Natural killer cell treated with Interleukin-12 subunit alpha and Interleukin-12 subunit beta and Interleukin-15 and Interleukin-18, amount 100 ng/mL, for 72 hours (primary cell): ENCODE measurements around the gene GCSH. TPM values are rescaled to one million over a fixed set of nuclear protein-coding genes. Genes with fewer than 3 reads are reported as not detected.

Experiments used
- ATAC-seq, 2 donors: fragments of 150-1000 bp; cut with Tn5 transposase in 1 of 2; sonication (Bioruptor Pico), chemical (Tn5 transposase) in 1 of 2; 2 replicates each; pipeline ENCODE4 v1.10.0; 2021
- DNase-seq: peaks from one replicate; pipeline ENCODE4 v3.0.0; 2022; ENCODE audit warnings: low spot score
- H3K27ac Mint-ChIP-seq, 2 donors: 1 replicate in 1 of 2; 2 replicates in 1 of 2; pipeline ENCODE4 v1.8.0; 2022; ENCODE audit warnings: mixed read lengths in 2 of 2, mild to moderate bottlenecking in 1 of 2, moderate library complexity in 1 of 2
- H3K27me3 Mint-ChIP-seq, 2 donors: 1 replicate in 1 of 2; 2 replicates in 1 of 2; pipeline ENCODE4 v1.8.0; 2022; ENCODE audit warnings: mixed read lengths in 2 of 2
- H3K36me3 Mint-ChIP-seq: one replicate; pipeline ENCODE4 v1.8.0; 2022; ENCODE audit warnings: mixed read lengths
- H3K4me1 Mint-ChIP-seq, 2 donors: 1 replicate in 1 of 2; 2 replicates in 1 of 2; pipeline ENCODE4 v1.8.0; 2022; ENCODE audit warnings: low read depth in 2 of 2, mixed read lengths in 2 of 2, mild to moderate bottlenecking in 1 of 2
- H3K4me3 Mint-ChIP-seq: one replicate; pipeline ENCODE4 v1.8.0; 2022; ENCODE audit warnings: mixed read lengths
- H3K9me3 Mint-ChIP-seq: 2 replicates; pipeline ENCODE4 v1.8.0; 2022; ENCODE audit warnings: mixed read lengths
- total RNA-seq, 2 donors: library from RNA; stranded (reverse); gene quantifications; one replicate each; pipeline ENCODE4 v1.2.3, GENCODE V29; 2022

Gene GCSH
- total RNA-seq, 2 donors from 2014 or later, result 10.6 to 38.7 TPM

DNA sequence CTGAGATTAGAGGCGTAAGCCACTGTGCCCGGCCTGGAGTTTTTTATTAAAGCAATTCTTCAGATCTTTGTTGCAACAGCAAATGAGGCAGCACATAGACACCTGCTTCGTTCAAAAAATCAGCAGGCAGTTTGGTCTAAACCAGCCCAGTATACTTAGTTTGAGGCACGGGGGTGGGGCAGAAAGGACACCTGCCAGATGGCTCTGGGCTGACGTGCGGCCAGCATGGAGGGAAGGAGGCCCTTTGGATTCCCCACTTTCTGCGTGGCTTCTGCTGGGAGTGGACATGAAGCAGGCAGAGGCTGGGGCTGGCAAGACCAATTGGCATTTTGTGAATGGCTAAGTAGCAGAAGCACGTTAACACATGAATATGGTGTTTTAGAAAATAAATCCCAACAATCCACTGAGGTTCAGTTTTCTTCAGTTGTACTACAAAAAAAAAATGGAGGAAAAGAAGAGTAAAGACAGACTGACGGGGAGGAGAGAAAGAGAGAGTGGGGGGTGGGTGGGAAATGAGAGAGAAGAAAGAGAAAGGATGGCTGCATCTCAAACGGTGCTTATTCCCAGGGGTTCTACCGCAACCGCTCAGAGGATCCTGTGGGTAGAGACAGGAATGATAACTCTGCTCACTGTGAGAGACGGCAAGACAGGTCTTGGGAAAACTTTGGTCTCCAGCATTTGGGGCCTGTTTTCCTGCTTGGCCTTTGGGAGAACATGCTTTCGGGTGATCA lies 35.5 kb downstream of the GCSH start:
- no peak overlapping the region for H3K4me3 Mint-ChIP-seq
- H3K27me3 Mint-ChIP-seq, result no peaks in the 10 kb centered on the region
- H3K27ac Mint-ChIP-seq, result no peak overlapping the region
- no peaks in the 10 kb centered on the region for H3K9me3 Mint-ChIP-seq
- no peaks in the 10 kb centered on the region for H3K4me1 Mint-ChIP-seq
- no peaks in the 10 kb centered on the region for H3K36me3 Mint-ChIP-seq
- ATAC-seq (no peak), DNase-seq (no peak)

DNA sequence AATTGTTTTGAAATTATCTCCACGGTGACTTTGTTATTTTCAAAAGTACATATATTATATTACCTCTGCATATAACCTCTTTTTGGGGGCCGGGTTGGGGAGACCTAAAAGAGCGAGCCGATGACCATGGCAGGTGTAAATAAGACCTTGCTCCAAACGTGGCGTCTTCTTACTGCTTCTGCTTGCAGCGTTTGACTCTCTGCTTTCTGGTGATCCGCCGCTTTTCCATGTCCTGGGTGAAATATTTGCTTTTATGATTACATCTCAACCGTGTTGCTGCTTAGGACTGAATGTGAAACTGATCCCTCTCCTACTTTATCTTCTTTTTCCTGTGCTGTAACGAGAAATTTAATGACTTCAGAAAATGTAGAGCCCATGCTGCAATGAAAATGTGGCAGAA lies 42.4 kb downstream of the GCSH start:
- Mint-ChIP-seq H3K4me1 (no peaks in the 10 kb centered on the region), H3K27me3 (peaks cover 0 to 5% of the 10 kb centered on the region in 2 donors)

DNA sequence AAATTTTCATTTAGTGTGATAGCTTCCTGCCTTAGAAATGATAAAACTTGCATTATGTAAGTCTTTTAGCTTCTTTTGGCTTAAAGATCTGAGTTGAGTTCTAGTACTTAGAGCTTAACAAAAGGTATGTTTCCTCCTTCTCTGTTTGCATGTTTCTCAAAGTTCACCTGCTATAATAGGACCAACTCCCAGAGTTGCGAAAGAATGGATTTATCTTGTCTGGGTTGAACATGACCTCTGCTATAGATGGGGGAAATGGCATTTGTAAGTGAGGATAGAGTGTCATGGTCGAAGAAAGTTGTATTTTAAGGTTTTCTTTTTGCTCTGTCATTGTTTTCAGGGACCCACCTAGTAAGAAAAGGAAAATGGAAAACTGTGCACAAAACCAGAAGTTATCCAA lies 53.4 kb downstream of the GCSH start:
- H3K27me3 Mint-ChIP-seq, result no peaks in the 10 kb centered on the region
- no peak overlapping the region for H3K4me3 Mint-ChIP-seq
- no peak overlapping the region for H3K27ac Mint-ChIP-seq
- no peaks in the 10 kb centered on the region for H3K9me3 Mint-ChIP-seq
- peaks cover 10 to 11% of the 10 kb centered on the region in 2 donors for H3K4me1 Mint-ChIP-seq
- no peak for ATAC-seq
- peaks cover 23% of the 10 kb centered on the region for H3K36me3 Mint-ChIP-seq
- DNase-seq, result no peak

More for the DNA sequence above, 42.4 kb downstream of the GCSH start:
- ATAC-seq, result no peak
- Mint-ChIP-seq H3K27ac (no peak overlapping the region), H3K9me3 (peaks cover 10% of the 10 kb centered on the region), H3K36me3 (peaks cover 16% of the 10 kb centered on the region), H3K4me3 (no peak overlapping the region)
- no peak for DNase-seq

DNA sequence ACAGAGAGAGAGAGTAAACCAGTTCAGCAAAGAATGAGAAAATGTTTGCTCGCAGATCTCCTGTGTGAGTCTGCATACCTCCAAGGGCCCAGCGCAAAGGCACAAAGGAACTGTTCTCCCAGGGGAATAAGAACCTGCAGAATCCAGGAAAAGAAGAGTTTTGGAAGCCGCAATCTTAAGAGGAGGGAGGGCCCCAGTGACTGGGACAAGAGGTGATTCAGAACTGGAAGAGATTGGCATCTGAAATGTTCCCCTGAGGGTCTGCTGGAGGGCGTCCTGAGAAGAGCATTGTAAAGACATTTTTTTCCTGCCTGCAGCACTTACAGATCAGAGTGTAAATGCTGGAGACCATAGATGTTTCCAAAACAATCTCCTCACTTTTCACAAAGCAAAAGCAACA lies 54.5 kb downstream of the GCSH start:
- DNase-seq (no peak), ATAC-seq (no peak)
- H3K36me3 Mint-ChIP-seq, result peaks cover 23% of the 10 kb centered on the region
- no peaks in the 10 kb centered on the region for H3K9me3 Mint-ChIP-seq
- no peaks in the 10 kb centered on the region for H3K27me3 Mint-ChIP-seq
- no peak overlapping the region for H3K4me3 Mint-ChIP-seq
- no peak overlapping the region for H3K27ac Mint-ChIP-seq
- H3K4me1 Mint-ChIP-seq, result peaks cover 20 to 21% of the 10 kb centered on the region in 2 donors

DNA sequence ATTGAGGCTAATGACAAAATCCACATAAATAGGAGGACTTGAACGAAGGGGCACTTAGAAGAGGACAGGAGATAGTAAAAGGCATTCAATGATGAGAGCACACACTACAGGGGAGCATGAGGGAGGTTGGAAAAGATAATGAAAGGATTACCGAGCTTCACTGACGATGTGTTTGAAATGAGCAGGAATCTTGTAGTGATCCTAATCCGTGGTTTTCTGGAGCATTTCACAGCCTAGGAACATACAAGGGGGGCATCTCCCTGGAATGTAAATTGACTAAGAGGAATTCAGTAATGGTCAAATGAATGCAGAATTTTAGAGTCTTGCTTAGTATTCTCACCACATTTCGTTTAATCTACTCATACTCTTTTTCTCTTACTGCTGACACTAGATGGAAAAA lies 55.4 kb downstream of the GCSH start:
- no peaks in the 10 kb centered on the region for H3K27me3 Mint-ChIP-seq
- H3K27ac Mint-ChIP-seq, result peak overlapping the region in 1 of 2 donors; percentile 8
- peaks cover 23% of the 10 kb centered on the region for H3K36me3 Mint-ChIP-seq

DNA sequence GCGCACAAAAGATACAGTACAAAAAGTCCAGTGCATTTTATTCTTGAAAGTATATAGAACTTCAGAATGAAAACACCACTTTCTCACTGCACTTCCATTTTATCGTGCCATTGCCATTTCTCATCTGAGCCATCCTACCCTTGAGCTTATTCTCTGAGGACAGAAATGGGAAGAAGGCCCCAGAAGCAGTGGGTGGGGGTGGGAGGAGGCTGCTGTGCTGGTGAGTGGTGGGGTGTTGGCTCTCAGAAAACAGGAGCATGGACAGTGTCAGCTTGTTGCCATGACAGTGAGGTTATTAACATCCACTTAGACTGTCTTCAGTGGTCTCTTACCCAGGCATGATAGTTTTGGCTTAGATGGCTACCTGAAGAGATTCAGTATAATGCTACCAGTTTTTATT lies 56.1 kb downstream of the GCSH start:
- Mint-ChIP-seq H3K27me3 (no peaks in the 10 kb centered on the region), H3K4me3 (no peak overlapping the region), H3K4me1 (peaks cover 24% of the 10 kb centered on the region in 2 donors), H3K27ac (peak overlapping the region in 1 of 2 donors; percentile 8), H3K36me3 (peaks cover 23% of the 10 kb centered on the region), H3K9me3 (no peaks in the 10 kb centered on the region)
- no peak for DNase-seq
- no peak for ATAC-seq

More for the DNA sequence above, 55.4 kb downstream of the GCSH start:
- no peaks in the 10 kb centered on the region for H3K9me3 Mint-ChIP-seq
- no peak for DNase-seq
- no peak overlapping the region for H3K4me3 Mint-ChIP-seq
- no peak for ATAC-seq
- peaks cover 24% of the 10 kb centered on the region in 2 donors for H3K4me1 Mint-ChIP-seq

DNA sequence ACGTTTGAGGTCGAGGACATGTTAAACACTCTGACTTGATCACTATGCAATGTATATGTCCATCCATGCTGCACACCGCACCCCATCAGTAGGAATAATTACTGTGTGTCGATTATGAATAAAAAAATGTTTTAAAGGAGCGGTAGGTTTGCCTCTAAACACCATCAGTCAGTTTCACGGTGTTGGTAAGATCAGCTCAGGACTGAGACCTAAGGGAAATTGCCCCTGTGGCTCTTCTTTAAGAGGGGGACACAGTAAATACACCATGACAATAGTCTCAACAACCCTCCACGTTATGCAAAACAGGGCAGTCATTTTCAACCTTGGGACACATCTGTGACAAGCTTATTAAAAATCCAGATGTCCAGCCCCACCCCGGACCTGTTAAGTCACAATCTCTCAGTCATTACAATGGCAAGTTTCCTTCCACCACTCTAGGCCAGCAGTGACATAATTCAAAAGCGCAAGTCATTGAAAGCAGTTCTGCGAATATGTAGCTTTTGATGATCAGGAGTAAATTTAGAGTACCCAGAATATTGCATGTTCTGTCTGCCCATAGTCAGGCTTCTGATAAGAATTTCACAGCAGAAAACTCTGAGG lies 59.3 kb downstream of the GCSH start:
- Mint-ChIP-seq H3K4me1 (peaks cover 24% of the 10 kb centered on the region in 2 donors), H3K9me3 (no peaks in the 10 kb centered on the region), H3K4me3 (peak overlapping the region; percentile 89), H3K27ac (peak overlapping the region; percentile 64 to 72), H3K27me3 (no peaks in the 10 kb centered on the region), H3K36me3 (peaks cover 6% of the 10 kb centered on the region)
- DNase-seq (no peak), ATAC-seq (no peak)

DNA sequence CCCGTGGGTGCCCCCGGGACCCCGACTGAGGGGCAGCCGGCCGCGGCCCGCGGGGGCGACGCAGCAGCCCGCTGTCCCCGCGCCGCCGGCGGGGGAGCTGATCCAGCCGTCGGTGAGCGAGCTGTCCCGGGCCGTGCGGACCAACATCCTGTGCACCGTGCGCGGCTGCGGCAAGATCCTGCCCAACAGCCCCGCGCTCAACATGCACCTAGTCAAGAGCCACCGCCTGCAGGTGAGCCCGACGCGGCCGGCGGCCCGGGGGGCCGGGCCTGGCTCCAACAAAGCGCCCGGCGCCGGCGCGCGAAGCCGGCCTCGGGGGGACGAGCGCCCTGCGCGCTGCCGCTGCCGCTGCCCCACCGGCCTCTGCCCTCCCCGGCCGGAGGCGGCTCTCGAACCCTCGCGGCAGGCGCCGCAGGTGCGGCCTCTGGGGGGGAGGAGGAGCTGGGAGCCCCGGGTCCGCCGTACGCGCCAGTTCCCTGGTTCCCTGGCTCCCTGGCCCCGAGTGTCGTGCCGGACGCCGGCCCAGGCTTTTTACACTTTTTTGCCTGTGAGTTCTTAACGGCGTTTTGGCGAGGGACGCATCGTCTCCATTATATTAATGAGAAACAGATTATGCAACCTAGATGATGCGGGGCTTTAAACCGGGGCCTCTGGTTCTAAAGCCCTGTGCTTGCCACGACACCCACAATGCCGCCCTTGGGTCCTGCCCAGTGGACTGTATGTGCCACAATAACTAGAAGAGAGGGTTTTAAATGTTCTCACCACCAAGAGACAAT lies 60.0 kb downstream of the GCSH start:
- H3K27ac Mint-ChIP-seq, result peak overlapping the region; percentile 64 to 72
- peak overlapping the region; percentile 89 for H3K4me3 Mint-ChIP-seq
- peaks cover 21 to 24% of the 10 kb centered on the region in 2 donors for H3K4me1 Mint-ChIP-seq
- H3K27me3 Mint-ChIP-seq, result no peaks in the 10 kb centered on the region
- peaks cover 10% of the 10 kb centered on the region for H3K36me3 Mint-ChIP-seq
- DNase-seq (no peak), ATAC-seq (peak; percentile 83)
- H3K9me3 Mint-ChIP-seq, result no peaks in the 10 kb centered on the region

DNA sequence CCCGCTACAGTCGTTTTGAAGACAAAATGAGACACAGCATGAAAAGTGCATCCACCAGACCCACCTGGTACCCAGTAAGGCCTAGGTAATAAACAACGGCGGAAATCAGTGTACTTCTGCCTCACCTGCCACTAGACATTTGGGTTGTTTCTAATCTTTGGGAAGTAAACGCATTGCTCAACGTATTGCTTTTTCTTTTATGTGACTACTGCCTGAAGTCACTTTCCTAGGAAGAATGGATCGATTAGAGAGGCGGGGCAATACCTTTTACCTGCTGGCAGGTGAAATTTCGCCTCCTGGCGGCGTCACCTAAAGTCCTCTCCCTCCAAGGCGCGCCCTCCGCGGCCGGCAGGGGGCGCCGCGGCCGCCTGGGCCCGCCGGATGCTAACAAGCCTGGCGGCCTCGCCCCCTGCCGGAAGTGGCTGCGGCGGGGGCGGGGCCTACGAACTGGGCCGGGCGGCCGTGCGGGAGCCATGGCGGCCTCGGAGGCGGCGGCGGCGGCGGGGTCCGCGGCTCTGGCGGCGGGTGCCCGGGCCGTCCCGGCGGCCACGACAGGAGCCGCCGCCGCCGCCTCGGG lies 60.7 kb downstream of the GCSH start, which contains the start of gene ATMIN:
ATMIN (plus strand) TSS at position 445 of the 577 bp plus-strand sequence; CDS start at position 474, 29 bp downstream.
- ATAC-seq (peak; percentile 98 to 99), DNase-seq (peak; percentile 92)
- no peaks in the 10 kb centered on the region for H3K27me3 Mint-ChIP-seq
- peak within 1 kb of the TSS; percentile 64 to 72 for H3K27ac Mint-ChIP-seq
- H3K4me3 Mint-ChIP-seq, result peak within 1 kb of the TSS; percentile 89
- H3K9me3 Mint-ChIP-seq, result no peaks in the 10 kb centered on the region
- peaks cover 17 to 20% of the 10 kb centered on the region in 2 donors for H3K4me1 Mint-ChIP-seq
- peaks cover 7% of the 10 kb centered on the region for H3K36me3 Mint-ChIP-seq

Other genes with a start within 250 kb of the GCSH start
- 100 to 1,000 TPM in 1 of 2 donors, 10 to 100 TPM in 1; 85.4 to 145 TPM for gene CMC2, start 89.5 kb downstream of the GCSH start, total RNA-seq
- 10 to 100 TPM; 27.9 to 49.5 TPM for gene CENPN, start 89.2 kb downstream of the GCSH start, total RNA-seq
- 10 to 100 TPM; 24.5 to 29.1 TPM for gene ATMIN, start 60.6 kb downstream of the GCSH start, total RNA-seq
- gene C16orf46, start 19.2 kb downstream of the GCSH start, total RNA-seq, result under 1 TPM in 1 of 2 donors, not detected in 1; 0.52 TPM
- not detected for gene BCO1, start 142.3 kb upstream of the GCSH start, total RNA-seq
- 10 to 100 TPM; 11.0 to 15.8 TPM for gene GAN, start 218.6 kb upstream of the GCSH start, total RNA-seq